Measurements from ENCODE around the gene HIPK3.

DNA sequence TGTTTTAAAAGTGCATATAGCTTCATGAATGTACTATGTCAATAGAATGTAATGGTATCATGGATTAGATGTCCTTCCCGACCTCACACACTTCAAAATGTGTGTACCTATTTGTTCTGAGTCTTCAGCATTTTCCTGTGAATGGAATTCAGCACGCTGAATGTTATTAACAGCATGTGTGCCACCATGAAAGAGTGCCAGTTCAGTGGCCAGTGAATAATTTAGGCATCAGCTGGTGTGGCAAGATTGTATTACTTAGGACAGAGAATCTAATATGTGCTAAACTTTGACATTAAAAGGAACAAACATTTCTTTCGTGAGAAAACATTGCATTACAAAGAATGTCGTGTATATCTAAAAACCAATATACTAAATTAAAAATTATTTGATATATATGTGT lies 46.4 kb downstream of the HIPK3 start:
- TF ChIP-seq, protein P1, sequence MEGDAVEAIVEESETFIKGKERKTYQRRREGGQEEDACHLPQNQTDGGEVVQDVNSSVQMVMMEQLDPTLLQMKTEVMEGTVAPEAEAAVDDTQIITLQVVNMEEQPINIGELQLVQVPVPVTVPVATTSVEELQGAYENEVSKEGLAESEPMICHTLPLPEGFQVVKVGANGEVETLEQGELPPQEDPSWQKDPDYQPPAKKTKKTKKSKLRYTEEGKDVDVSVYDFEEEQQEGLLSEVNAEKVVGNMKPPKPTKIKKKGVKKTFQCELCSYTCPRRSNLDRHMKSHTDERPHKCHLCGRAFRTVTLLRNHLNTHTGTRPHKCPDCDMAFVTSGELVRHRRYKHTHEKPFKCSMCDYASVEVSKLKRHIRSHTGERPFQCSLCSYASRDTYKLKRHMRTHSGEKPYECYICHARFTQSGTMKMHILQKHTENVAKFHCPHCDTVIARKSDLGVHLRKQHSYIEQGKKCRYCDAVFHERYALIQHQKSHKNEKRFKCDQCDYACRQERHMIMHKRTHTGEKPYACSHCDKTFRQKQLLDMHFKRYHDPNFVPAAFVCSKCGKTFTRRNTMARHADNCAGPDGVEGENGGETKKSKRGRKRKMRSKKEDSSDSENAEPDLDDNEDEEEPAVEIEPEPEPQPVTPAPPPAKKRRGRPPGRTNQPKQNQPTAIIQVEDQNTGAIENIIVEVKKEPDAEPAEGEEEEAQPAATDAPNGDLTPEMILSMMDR (IDR thresholded peaks at IDR 0.05), result no peak
- no peak for TF ChIP-seq POLR2A (IDR thresholded peaks at IDR 0.05)

All from adrenal gland (tissue), 5 donors.